Breast epithelium (tissue), 3 donors: ENCODE data around the gene C19orf33.

Experiments
- POLR2A ChIP-seq: fragments of 450-650 bp; IDR thresholded peaks from one replicate; pipeline ENCODE4 v1.6.1; 2016; ENCODE audit warnings: antibody characterized with exemption, mild to moderate bottlenecking, moderate library complexity
- POLR2AphosphoS5 ChIP-seq, 3 donors: sonication (generic); formaldehyde crosslinking; IDR thresholded peaks; one replicate each; pipeline ENCODE4 v1.6.1; 2017; ENCODE audit warnings: antibody characterized with exemption in 3 of 3
- TF ChIP-seq, protein P1 (sequence below), 3 donors: fragments of 450-650 bp; IDR thresholded peaks; one replicate each; pipeline ENCODE4 v1.5.1; 2016 to 2017; ENCODE audit warnings: antibody characterized with exemption in 3 of 3, mild to moderate bottlenecking in 3 of 3, moderate library complexity in 3 of 3

DNA sequence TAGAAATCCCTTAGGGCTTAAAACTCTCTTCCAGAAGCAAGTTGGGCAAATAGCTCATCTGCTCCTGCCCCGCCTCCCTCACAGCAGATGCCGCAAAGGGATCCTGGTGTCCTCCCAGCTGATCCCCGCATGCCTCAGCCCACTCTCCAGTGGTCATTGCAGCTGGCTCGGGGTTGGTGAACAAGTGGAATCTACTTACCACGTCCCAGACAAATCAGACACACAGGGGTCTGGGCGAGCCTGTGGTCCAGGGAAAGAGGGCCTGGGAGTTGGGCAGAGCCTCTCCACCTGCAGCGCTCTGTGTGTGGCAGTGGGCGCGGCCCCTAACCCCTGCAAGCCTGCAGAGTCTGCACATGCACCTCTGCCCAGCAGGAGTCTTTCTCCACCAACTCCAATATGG lies 10.8 kb upstream of the C19orf33 start:
- TF ChIP-seq, protein P1, sequence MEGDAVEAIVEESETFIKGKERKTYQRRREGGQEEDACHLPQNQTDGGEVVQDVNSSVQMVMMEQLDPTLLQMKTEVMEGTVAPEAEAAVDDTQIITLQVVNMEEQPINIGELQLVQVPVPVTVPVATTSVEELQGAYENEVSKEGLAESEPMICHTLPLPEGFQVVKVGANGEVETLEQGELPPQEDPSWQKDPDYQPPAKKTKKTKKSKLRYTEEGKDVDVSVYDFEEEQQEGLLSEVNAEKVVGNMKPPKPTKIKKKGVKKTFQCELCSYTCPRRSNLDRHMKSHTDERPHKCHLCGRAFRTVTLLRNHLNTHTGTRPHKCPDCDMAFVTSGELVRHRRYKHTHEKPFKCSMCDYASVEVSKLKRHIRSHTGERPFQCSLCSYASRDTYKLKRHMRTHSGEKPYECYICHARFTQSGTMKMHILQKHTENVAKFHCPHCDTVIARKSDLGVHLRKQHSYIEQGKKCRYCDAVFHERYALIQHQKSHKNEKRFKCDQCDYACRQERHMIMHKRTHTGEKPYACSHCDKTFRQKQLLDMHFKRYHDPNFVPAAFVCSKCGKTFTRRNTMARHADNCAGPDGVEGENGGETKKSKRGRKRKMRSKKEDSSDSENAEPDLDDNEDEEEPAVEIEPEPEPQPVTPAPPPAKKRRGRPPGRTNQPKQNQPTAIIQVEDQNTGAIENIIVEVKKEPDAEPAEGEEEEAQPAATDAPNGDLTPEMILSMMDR (IDR thresholded peaks at IDR 0.05): no peak
- no peak for TF ChIP-seq POLR2AphosphoS5 (IDR thresholded peaks at IDR 0.05)
- no peak for TF ChIP-seq POLR2A
